ENCODE measurements around the gene HOXD11.

DNA sequence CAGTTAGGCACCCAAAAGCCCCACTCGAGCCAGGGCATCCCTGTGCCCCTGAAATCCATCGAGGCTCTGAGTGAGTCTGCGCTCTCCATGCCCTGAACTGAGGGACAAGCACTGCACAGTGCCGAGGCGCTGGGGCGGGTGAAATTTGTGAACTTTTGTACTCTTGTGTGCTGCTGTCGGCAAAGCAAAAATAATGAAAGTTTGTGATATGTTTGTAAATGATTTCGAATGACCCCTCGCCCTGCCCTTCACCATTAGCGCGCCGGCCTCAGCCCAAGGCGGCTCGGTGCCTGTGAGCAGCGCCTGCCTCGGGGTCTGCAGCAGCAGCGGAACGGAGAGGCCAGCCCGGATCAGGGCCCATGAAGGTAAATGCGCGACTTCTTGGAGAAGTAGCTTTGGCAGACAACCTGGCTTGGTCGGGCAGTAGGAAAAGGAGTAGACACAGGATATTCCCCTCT lies 42.4 kb downstream of the HOXD11 start:
- TF ChIP-seq CTCF (IDR thresholded peaks at IDR 0.05) (no peak), POLR2A (IDR thresholded peaks at IDR 0.05) (no peak)

All from heart left ventricle (tissue), 13 donors.